Left renal cortex interstitium (tissue), 4 donors: ENCODE results near the gene KIF17. TPM values are rescaled to one million over a fixed set of nuclear protein-coding genes. Genes with fewer than 3 reads are reported as not detected.

Experiments
- DNase-seq, 4 donors: peaks; one replicate each; pipeline ENCODE4 v3.0.0-alpha.2; 2013; ENCODE audit warnings: low read depth in 4 of 4, low spot score in 2 of 4, missing footprints in 1 of 4
- polyA plus RNA-seq, 4 donors: library from polyadenylated mRNA; unstranded; fragments of 120-200 nt; gene quantifications; one replicate each; pipeline ENCODE4 v1.2.1, GENCODE V29; 2013; ENCODE audit not compliant: insufficient read length in 4 of 4

The KIF17 gene
- polyA plus RNA-seq, 4 donors = 3.7 to 7.1 (median 4.7) TPM

DNA sequence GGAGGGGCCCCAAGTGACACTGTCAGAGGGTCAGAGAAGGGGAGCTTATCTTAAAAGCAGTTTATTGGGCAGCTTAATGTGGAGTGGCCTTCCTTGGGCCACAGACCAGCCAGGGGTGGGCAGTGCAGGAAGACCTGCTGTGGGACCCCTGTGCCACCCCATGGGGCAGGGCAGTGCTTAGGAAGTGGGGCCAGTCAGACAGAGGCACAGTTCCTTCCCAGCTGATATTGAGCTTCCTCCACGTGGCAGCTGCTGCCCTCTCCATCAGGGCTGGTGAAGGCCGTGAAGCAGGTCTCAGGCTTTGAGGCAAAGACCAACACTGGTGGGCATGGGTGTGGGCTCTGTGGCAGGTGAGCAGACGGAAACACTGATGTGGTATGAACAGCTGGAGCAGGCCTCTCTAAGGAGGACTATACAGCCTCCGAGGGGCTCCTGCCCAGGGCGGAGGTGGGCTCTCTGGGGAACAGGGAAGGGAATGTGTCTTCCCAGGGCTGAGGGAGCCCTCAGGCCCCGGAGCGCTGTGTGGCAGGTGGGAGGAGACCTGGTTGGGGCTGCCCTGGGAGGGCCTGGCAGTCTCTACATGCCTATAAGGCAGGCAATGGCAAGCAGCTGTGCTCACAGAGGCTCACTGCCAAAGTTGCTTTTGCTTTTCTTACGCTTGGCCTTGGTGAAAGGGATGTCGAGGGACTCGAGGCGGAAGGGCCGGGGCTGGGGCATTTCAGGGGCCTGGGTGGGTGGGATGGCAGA is 53.7 kb downstream of the KIF17 start:
- DNase-seq = no peak

DNA sequence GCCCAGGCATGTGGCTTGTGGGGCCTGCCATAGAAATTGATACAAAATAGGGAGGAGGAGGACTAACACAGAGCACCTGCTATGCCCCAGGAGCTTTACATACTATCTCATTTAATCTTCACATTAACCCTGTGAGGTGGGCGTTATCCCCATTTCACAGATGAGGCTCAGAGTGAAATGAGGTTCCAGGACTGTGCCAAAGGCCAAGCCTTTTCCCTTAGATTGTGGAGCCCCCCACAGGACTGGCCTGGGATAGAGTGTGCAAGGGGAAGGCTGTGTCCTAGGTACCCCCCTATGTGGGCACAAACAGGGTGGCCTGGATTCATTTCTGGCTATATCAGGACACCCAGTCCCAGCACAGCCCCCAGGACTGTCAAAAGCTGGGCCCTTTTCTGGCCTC is 54.4 kb downstream of the KIF17 start:
- DNase-seq = no peak

- DNase-seq = no peak
Observed at GRCh38 chr1:20662110-20662475, 55.7 kb downstream of the KIF17 start.

GRCh38 chr1:20661207-20662109 is 56.3 kb downstream of the KIF17 start, which contains the start of gene DDOST:
TSS of gene DDOST (minus strand) at chr1:20661369. CDS start at chr1:20661350, 19 bp downstream.
- peak; percentile 88 to 96 (median 92) for DNase-seq

DNA sequence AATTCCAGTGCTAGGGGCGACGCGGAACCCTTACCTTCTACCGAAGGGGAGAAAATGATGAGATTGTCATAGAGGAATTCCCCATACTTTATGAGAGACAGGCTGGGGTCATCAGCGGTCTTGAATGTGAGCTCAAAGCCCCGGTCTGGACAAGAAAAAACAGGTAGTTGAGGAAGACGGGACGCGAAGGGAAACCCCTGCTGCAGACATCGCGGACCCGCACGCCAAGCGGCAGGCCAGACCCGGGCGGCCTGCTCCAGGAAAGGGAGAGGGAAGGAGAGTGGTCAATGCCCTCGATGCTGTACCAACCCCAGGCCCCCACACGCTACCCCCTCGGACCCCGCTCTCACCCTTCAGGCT is 57.0 kb downstream of the KIF17 start:
- no peak for DNase-seq

DNA sequence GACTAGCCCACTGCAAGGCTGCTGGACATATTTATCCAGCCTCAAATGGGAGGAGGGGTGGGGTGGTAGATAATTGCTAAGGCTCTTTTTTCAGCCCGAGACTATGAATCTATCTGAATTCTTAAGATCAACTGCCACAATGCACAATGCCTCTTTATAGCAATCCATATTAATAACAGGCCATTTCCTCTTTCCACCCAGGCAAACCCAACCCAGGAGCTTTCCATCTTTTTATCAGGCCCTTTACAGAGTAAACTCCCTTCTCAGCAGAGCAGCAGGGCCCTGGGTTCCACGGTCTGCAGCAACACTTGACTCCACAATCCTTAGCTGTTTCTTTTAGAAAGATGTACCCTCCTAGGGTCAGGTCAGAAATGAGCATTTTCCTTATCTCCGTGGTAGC is 57.4 kb downstream of the KIF17 start:
- no peak for DNase-seq

GRCh38 chr1:20658166-20658915 is 59.5 kb downstream of the KIF17 start:
- DNase-seq = no peak

- no peak for DNase-seq
Observed at GRCh38 chr1:20657024-20657423, 60.8 kb downstream of the KIF17 start.

DNA sequence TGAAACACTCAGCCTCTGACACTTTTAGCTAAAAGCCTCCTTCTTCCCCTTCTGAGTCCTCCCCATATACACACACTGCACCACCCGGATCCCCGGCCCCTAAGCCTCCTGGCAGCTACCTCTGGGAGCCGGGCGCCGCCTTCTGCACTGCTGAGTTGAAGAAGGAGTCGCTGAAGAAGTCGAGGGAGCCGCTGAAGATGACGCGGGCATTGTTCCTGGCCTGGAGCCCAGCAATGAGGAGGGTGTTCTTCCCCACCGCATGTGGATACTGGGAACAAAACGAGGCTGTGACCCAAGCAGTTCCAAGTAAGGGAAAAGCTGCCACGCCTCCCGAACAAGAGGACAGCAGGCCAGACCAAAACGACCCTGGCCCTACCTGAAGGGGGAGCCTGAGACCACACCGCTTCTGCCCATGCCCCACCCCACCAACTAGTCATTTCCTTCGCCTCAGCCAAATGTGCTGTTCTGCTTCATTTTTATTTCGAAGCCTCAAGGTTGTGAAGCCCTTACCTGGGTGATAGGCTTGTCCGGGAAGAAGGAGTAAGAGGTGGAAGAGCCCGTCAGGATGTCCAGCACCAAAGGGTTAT is 63.6 kb downstream of the KIF17 start:
- DNase-seq = no peak

DNA sequence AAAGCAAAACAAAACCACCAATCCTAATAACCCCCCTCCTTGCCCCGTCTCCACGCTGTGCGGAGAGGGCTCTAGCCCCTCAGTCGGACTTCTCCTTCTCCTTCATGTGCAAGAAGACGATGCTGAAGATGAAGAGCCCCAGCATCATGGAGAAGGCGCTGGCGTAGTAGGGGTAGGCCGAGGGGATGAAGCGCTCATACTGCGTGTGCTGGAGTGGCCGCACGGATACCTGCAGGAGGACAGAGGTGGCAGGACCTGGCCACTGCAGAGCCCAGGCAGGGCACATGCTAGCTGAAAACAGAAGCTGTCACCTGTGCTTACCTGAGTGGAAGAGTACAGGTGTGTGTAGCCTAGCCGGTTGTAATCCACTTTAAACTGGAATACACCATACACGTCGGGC is 65.5 kb downstream of the KIF17 start:
- no peak for DNase-seq

- no peak for DNase-seq
Observed at GRCh38 chr1:20648946-20649345, 68.9 kb downstream of the KIF17 start.

- no peak for DNase-seq
Observed at GRCh38 chr1:20648438-20648837, 69.4 kb downstream of the KIF17 start.

DNA sequence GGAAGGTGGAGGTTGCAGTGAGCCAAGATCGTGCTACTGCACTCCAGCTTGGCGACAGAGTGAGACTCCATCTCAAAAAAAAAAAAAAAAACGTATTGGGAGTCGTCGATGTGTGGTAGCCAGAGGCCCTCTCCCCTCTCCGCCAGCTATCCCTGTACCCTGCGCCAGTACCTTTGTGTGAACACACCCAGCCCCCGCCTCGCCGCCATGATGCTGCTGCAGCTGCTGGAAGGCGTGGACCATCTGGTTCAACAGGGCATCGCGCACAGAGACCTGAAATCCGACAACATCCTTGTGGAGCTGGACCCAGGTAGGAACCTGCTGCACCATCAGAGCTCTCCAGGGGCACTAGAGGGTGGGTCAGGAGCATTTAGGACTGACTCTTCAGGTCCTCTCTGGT is 72.4 kb downstream of the KIF17 start:
- no peak for DNase-seq

DNA sequence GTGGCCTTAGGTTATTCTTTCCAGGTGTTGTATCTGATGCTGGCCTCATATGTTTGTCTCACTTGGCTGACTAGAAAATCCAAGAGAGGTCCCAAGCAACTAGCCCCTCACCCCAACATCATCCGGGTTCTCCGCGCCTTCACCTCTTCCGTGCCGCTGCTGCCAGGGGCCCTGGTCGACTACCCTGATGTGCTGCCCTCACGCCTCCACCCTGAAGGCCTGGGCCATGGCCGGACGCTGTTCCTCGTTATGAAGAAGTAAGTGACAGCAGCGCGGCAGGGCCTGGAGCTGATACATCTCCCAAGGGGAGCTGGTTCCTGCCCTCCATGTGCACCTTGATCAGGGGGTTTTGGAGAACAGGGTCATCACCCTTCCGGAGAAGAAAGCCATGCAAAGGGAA is 73.4 kb downstream of the KIF17 start:
- DNase-seq = no peak

DNA sequence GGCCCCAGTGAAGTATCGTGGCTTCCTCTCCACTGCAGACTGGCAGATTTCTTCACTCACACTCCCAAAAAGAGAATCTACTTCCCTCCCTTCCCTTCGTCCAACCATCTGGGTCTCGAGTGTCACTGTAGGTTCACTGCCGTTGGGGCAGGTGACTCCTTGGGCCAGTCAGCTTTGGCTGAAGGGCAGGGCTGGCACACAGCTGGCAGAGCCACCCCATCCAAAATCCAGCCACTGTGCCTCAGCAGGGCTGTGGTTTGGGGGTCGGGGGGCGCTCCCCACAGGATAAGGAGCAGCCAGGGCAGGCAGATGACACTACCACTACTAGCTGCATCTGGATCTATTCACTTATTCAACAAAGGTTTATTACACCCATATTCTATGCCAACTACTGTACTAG is 74.7 kb downstream of the KIF17 start:
- no peak for DNase-seq

DNA sequence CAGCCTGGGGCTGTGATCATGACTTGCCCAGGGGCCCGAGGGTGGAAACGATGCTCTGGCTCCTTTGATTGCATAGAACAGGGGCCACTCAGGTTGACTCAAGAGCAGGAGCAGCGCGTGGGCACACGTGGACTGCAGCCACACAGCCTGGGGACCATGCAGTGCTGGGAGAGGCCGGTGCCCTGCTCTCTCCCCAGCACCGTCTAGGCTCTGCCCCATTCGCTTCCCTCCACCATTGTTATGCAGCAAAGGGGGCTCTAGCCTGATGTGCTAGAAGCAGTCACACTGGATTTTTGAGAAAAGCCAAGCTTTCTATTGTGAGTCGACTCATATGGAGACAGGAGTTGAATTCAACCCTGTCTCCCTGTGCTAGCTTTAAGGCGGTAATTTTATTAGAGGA is 75.8 kb downstream of the KIF17 start:
- no peak for DNase-seq

DNA sequence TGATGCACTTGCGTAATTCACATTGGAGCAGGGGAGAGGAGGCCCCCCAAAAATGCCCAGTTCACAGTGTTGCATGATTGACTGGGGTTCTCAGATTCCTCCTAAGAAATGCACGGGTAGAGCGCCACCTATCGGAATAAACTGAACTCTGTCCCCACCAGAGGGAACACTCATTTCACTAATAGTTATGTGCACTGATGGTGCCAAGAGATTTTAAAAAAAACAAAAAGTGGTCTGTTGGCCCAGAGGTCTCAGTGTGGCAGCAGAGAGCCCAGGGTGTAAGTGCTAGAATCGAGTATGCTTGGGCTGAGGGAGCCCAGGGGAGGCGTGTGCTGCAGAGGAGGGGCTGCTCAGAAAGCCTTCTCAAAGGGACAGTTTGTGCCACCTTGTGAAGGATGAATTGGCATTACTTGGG is 77.6 kb downstream of the KIF17 start:
- peak in 1 of 4 donors; percentile 24 for DNase-seq

GRCh38 chr1:20636785-20637347 is 80.9 kb downstream of the KIF17 start:
- no peak for DNase-seq

DNA sequence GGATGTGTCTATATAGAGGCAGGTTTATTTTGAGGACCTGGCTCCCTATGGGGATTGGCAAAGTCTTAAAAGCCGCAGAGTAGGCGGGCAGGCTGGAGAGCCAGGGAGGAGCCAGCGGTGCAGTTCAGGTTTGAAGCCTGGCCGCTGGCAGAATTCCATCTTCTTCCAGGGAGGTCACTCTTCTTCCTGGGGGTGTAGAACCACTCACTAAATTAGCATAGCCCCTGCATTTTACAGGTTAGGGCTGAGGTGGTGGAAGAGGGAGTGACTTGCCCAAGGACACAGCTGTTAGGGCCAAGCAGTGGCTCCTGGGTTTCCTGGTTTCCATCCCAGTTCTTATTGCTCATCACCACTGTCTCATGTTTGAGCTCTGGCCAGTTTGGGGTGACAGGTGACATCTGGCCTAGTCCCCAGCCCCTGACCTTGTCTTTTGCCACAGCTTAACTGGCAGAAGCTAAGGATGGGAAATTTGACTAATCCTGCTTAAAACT is 83.2 kb downstream of the KIF17 start:
- DNase-seq = peak in 1 of 4 donors; percentile 16

DNA sequence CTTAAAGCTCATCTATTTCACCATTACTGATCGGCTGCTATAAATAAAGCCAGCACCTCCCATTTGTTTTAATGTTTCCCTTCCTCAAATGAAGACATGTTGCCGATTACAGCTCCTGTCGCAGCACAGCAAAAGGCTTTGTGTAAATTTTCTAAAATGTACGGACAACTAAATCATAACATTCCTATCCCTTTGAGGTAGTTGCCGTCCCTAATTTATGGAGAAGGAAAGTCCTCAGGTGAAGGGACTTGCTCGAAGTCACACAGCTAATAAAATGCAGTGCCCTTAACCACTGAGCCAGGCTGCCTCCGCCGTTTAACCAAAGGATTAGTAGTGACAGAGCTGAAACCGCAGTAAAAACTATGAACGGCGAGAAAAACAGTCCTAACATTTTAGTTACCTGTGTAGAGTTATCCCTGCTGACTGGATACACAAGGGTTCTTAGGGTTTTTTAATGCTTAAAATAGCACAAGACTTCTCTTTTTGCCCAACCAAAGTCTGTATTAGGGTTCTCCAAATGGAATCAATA is 83.7 kb downstream of the KIF17 start:
- peak in 2 of 4 donors; percentile 53 to 55 for DNase-seq
